ENCODE data around the gene LIN54.

DNA sequence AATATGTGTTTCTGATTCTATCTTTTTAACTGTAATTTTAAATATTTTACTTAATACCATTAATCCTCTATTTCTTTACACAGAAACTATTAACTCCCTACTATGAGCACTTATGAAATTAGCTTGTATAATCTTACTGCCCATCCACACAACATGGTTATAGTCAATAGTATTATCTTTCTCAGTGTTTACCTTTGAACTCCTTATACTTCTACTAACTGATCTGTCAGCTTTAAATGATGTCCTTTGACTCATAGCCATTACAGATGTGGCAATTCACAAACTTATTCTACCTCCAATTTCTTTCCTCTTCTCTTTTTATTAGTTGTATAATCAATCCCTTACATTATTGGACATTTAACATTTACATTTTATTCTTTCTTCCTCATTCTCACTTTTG is 125.2 kb downstream of the LIN54 start:
- TF ChIP-seq ZNF773 (CRISPR knock-in tag; IDR thresholded peaks at IDR 0.05; ENCODE audit: borderline replicate concordance), result no peak
- no peak for TF ChIP-seq ZNF251 (CRISPR knock-in tag; IDR thresholded peaks at IDR 0.05)
- no peak for TF ChIP-seq FOXC1 (CRISPR knock-in tag; IDR thresholded peaks at IDR 0.05; ENCODE audit: borderline replicate concordance)
- no peak for TF ChIP-seq ZSCAN9 (CRISPR knock-in tag; IDR thresholded peaks at IDR 0.05; ENCODE audit: borderline replicate concordance)
- TF ChIP-seq ZNF558 (CRISPR knock-in tag; IDR thresholded peaks at IDR 0.05; ENCODE audit: borderline replicate concordance), result no peak
- no peak for TF ChIP-seq RFX5 (IDR thresholded peaks at IDR 0.05; ENCODE audit: low read depth, low read length)
- TF ChIP-seq, protein P1, sequence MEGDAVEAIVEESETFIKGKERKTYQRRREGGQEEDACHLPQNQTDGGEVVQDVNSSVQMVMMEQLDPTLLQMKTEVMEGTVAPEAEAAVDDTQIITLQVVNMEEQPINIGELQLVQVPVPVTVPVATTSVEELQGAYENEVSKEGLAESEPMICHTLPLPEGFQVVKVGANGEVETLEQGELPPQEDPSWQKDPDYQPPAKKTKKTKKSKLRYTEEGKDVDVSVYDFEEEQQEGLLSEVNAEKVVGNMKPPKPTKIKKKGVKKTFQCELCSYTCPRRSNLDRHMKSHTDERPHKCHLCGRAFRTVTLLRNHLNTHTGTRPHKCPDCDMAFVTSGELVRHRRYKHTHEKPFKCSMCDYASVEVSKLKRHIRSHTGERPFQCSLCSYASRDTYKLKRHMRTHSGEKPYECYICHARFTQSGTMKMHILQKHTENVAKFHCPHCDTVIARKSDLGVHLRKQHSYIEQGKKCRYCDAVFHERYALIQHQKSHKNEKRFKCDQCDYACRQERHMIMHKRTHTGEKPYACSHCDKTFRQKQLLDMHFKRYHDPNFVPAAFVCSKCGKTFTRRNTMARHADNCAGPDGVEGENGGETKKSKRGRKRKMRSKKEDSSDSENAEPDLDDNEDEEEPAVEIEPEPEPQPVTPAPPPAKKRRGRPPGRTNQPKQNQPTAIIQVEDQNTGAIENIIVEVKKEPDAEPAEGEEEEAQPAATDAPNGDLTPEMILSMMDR (CRISPR knock-in tag; IDR thresholded peaks at IDR 0.05), result no peak
- no peak for TF ChIP-seq POLR2A (IDR thresholded peaks at IDR 0.05; ENCODE audit: insufficient read depth in 1 of 2, low read depth in 2 of 2, low read length in 2 of 2)
- TF ChIP-seq, protein P2, sequence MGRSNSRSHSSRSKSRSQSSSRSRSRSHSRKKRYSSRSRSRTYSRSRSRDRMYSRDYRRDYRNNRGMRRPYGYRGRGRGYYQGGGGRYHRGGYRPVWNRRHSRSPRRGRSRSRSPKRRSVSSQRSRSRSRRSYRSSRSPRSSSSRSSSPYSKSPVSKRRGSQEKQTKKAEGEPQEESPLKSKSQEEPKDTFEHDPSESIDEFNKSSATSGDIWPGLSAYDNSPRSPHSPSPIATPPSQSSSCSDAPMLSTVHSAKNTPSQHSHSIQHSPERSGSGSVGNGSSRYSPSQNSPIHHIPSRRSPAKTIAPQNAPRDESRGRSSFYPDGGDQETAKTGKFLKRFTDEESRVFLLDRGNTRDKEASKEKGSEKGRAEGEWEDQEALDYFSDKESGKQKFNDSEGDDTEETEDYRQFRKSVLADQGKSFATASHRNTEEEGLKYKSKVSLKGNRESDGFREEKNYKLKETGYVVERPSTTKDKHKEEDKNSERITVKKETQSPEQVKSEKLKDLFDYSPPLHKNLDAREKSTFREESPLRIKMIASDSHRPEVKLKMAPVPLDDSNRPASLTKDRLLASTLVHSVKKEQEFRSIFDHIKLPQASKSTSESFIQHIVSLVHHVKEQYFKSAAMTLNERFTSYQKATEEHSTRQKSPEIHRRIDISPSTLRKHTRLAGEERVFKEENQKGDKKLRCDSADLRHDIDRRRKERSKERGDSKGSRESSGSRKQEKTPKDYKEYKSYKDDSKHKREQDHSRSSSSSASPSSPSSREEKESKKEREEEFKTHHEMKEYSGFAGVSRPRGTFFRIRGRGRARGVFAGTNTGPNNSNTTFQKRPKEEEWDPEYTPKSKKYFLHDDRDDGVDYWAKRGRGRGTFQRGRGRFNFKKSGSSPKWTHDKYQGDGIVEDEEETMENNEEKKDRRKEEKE (IDR thresholded peaks at IDR 0.05), result no peak
- no peak for TF ChIP-seq YY1 (IDR thresholded peaks at IDR 0.05; ENCODE audit: insufficient read depth, insufficient replicate concordance, low read depth, low read length)
- TF ChIP-seq, protein P3, sequence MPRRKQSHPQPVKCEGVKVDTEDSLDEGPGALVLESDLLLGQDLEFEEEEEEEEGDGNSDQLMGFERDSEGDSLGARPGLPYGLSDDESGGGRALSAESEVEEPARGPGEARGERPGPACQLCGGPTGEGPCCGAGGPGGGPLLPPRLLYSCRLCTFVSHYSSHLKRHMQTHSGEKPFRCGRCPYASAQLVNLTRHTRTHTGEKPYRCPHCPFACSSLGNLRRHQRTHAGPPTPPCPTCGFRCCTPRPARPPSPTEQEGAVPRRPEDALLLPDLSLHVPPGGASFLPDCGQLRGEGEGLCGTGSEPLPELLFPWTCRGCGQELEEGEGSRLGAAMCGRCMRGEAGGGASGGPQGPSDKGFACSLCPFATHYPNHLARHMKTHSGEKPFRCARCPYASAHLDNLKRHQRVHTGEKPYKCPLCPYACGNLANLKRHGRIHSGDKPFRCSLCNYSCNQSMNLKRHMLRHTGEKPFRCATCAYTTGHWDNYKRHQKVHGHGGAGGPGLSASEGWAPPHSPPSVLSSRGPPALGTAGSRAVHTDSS (CRISPR knock-in tag; conservative IDR thresholded peaks at IDR 0.05), result no peak
- TF ChIP-seq, protein P4, sequence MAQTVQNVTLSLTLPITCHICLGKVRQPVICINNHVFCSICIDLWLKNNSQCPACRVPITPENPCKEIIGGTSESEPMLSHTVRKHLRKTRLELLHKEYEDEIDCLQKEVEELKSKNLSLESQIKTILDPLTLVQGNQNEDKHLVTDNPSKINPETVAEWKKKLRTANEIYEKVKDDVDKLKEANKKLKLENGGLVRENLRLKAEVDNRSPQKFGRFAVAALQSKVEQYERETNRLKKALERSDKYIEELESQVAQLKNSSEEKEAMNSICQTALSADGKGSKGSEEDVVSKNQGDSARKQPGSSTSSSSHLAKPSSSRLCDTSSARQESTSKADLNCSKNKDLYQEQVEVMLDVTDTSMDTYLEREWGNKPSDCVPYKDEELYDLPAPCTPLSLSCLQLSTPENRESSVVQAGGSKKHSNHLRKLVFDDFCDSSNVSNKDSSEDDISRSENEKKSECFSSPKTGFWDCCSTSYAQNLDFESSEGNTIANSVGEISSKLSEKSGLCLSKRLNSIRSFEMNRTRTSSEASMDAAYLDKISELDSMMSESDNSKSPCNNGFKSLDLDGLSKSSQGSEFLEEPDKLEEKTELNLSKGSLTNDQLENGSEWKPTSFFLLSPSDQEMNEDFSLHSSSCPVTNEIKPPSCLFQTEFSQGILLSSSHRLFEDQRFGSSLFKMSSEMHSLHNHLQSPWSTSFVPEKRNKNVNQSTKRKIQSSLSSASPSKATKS (CRISPR knock-in tag; IDR thresholded peaks at IDR 0.05), result no peak
